ENCODE results near the gene CES3.
"Not testable (repeated sequence)": the region's sequence is repeated elsewhere in the genome, so short reads cannot be mapped to it uniquely, and the experiment has no call there.

DNA sequence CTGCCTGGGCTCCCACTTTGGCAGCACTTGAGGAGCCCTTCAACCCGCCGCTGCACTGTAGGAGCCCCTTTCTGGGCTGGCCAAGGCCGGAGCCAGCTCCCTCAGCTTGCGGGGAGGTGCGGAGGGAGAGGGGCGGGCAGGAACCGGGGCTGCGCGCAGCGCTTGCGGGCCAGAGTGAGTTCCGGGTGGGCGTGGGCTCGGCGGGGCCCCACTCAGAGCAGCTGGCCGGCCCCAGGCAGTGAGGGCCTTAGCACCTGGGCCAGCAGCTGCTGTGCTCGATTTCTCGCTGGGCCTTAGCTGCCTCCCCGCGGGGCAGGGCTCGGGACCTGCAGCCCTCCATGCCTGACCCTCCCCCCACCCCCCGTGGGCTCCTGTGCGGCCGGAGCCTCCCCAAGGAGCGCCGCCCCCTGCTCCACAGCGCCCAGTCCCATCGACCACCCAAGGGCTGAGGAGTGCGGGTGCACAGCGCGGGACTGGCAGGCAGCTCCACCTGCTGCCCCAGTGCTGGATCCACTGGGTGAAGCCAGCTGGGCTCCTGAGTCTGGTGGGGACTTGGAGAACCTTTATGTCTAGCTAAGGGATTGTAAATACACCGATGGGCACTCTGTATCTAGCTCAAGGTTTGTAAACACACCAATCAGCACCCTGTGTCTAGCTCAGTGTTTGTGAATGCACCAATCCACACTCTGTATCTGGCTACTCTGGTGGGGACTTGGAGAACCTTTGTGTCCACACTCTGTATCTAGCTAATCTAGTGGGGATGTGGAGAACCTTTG lies 13.3 kb downstream of the CES3 start:
- TF ChIP-seq CTCF, POLR2A, POLR2AphosphoS5 (IDR thresholded peaks at IDR 0.05): not testable (repeated sequence)

Measured in breast epithelium (tissue), 3 donors.